Thyroid gland (tissue), 4 donors: ENCODE results near the gene DIS3L2. TPM values are rescaled to one million over a fixed set of nuclear protein-coding genes. Genes with fewer than 3 reads are reported as not detected.

Source experiments
- DNase-seq, 2 donors: peaks; one replicate each; pipeline ENCODE4 v3.0.0-alpha.2; 2019
- H3K27ac ChIP-seq, 3 donors: fragments of 200-600 bp; sonication (generic); 1 replicate in 2 of 3; 2 replicates in 1 of 3; pipeline ENCODE4 v1.5.1; 2016 to 2019; ENCODE audit warnings: mild to moderate bottlenecking in 1 of 3, moderate library complexity in 1 of 3
- H3K27me3 ChIP-seq: fragments of 200-600 bp; sonication (generic); one replicate; pipeline ENCODE4 v1.5.1; 2019
- H3K36me3 ChIP-seq, 2 donors: fragments of 200-600 bp; sonication (generic); one replicate each; pipeline ENCODE4 v1.5.1; 2016 to 2019
- H3K4me1 ChIP-seq, 2 donors: fragments of 200-600 bp; sonication (generic); one replicate each; pipeline ENCODE4 v1.5.1; 2017 to 2019
- H3K4me3 ChIP-seq, 3 donors: fragments of 200-600 bp; sonication (generic); replicated peaks in 1 of 3; 1 replicate in 2 of 3; 2 replicates in 1 of 3; pipeline ENCODE4 v1.5.1; 2016; ENCODE audit warnings: mild to moderate bottlenecking in 1 of 3
- H3K9me3 ChIP-seq: fragments of 200-600 bp; sonication (generic); one replicate; pipeline ENCODE4 v1.5.1; 2017
- CTCF ChIP-seq, 6 experiments: fragments of 200-600 bp in 3 of 6; fragments of 450-650 bp in 3 of 6; sonication (generic) in 3 of 6; IDR thresholded peaks; one replicate each; pipeline ENCODE4 v1.5.1; 2016 to 2019; ENCODE audit warnings: antibody characterized with exemption in 6 of 6, mild to moderate bottlenecking in 2 of 6, inconsistent platforms in 1 of 6, moderate library complexity in 1 of 6
- POLR2A ChIP-seq, 2 donors: fragments of 450-650 bp; IDR thresholded peaks; one replicate each; pipeline ENCODE4 v1.6.1; 2017; ENCODE audit warnings: antibody characterized with exemption in 2 of 2, mild to moderate bottlenecking in 2 of 2, moderate library complexity in 1 of 2
- WGBS, 2 donors: methylation state at CpG; one replicate each; pipeline ENCODE4 v1.1.5; 2017; 5-methylcytosine and 5-hydroxymethylcytosine counted together
- intact Hi-C: fragments of 100-400 bp; cut with DNase I; formaldehyde crosslinking; loops from one replicate; pipeline ENCODE4 v1.15.1; 2023
- total RNA-seq, 4 donors: library from RNA; depleted of rRNA; stranded (reverse); fragments of >200 nt; gene quantifications; one replicate each; pipeline ENCODE4 v1.2.3, GENCODE V29; 2016

The DIS3L2 gene
- total RNA-seq, 4 donors from 2014 or later, result 42.2 to 68.7 (median 50.3) TPM

GRCh38 chr2:231932711-231932970 is 28.9 kb upstream of the DIS3L2 start:
- no peak overlapping the region for H3K4me3 ChIP-seq
- no peaks in the 10 kb centered on the region for H3K27me3 ChIP-seq
- 95 to 96% methylated on average over 3 of the region's 3 CpGs for WGBS, 2 donors
- no peaks in the 10 kb centered on the region for H3K36me3 ChIP-seq
- H3K27ac ChIP-seq, result no peak overlapping the region
- no peak for TF ChIP-seq CTCF (IDR thresholded peaks at IDR 0.05)
- TF ChIP-seq POLR2A (IDR thresholded peaks at IDR 0.05), result no peak
- DNase-seq, result no peak
- H3K9me3 ChIP-seq, result no peaks in the 10 kb centered on the region
- intact Hi-C loops, result no loop called here
- H3K4me1 ChIP-seq, result no peaks in the 10 kb centered on the region

GRCh38 chr2:231932985-231933915 is 28.3 kb upstream of the DIS3L2 start:
- TF ChIP-seq POLR2A (IDR thresholded peaks at IDR 0.05) (no peak), CTCF (IDR thresholded peaks at IDR 0.05) (no peak)
- no peaks in the 10 kb centered on the region for H3K4me1 ChIP-seq
- 89 to 94% methylated on average over 15 of the region's 15 CpGs for WGBS, 2 donors
- H3K9me3 ChIP-seq, result no peaks in the 10 kb centered on the region
- no peak overlapping the region for H3K27ac ChIP-seq
- no peaks in the 10 kb centered on the region for H3K36me3 ChIP-seq
- intact Hi-C loops, result no loop called here
- H3K27me3 ChIP-seq, result no peaks in the 10 kb centered on the region
- H3K4me3 ChIP-seq, result no peak overlapping the region
- DNase-seq, result no peak

- no peaks in the 10 kb centered on the region for H3K36me3 ChIP-seq
- no peaks in the 10 kb centered on the region for H3K4me1 ChIP-seq
Measured at GRCh38 chr2:231933916-231934401, 27.6 kb upstream of the DIS3L2 start.

GRCh38 chr2:231934441-231935206 is 26.9 kb upstream of the DIS3L2 start:
- no peak for DNase-seq
- Histone ChIP-seq H3K27me3 (no peaks in the 10 kb centered on the region), H3K27ac (no peak overlapping the region), H3K36me3 (no peaks in the 10 kb centered on the region), H3K4me1 (no peaks in the 10 kb centered on the region), H3K9me3 (no peaks in the 10 kb centered on the region), H3K4me3 (no peak overlapping the region)
- WGBS, 2 donors, result 80 to 81% methylated on average over 8 of the region's 8 CpGs
- TF ChIP-seq CTCF (IDR thresholded peaks at IDR 0.05), result no peak
- intact Hi-C loops, result no loop called here

More at GRCh38 chr2:231933916-231934401, 27.6 kb upstream of the DIS3L2 start:
- no peak for TF ChIP-seq CTCF (IDR thresholded peaks at IDR 0.05)
- TF ChIP-seq POLR2A (IDR thresholded peaks at IDR 0.05), result no peak
- WGBS, 2 donors, result 93 to 96% methylated on average over 9 to 13 of the region's 13 CpGs
- intact Hi-C loops, result no loop called here
- Histone ChIP-seq H3K9me3 (no peaks in the 10 kb centered on the region), H3K4me3 (no peak overlapping the region), H3K27me3 (no peaks in the 10 kb centered on the region), H3K27ac (no peak overlapping the region)
- DNase-seq, result no peak

- intact Hi-C loops, result no loop called here
- no peak for TF ChIP-seq POLR2A (IDR thresholded peaks at IDR 0.05)
- TF ChIP-seq CTCF (IDR thresholded peaks at IDR 0.05), result no peak
- Histone ChIP-seq H3K9me3 (no peaks in the 10 kb centered on the region), H3K27ac (no peak overlapping the region), H3K4me1 (no peaks in the 10 kb centered on the region), H3K36me3 (no peaks in the 10 kb centered on the region), H3K27me3 (no peaks in the 10 kb centered on the region), H3K4me3 (no peak overlapping the region)
- no peak for DNase-seq
- 73 to 81% methylated on average over 3 to 4 of the region's 4 CpGs for WGBS, 2 donors
Measured at GRCh38 chr2:231935207-231935524, 26.3 kb upstream of the DIS3L2 start.
